HG03095 (cell line): Measurements from ENCODE around the gene WWC2.
"Not testable (repeated sequence)": the region's sequence is repeated elsewhere in the genome, so short reads cannot be mapped to it uniquely, and the experiment has no call there.

Experiments
- ATAC-seq: cut with Tn5 transposase; IDR thresholded peaks from one replicate; pipeline ENCODE4 v1.9.1; 2021; ENCODE audit warnings: moderate library complexity; ENCODE audit not compliant: unreplicated experiment

WWC2 gene

GRCh38 chr4:183326387-183326786 is 227.3 kb downstream of the WWC2 start:
- not testable (repeated sequence) for ATAC-seq

GRCh38 chr4:183326853-183327252 is 227.8 kb downstream of the WWC2 start:
- no peak for ATAC-seq

- no peak for ATAC-seq
These were observed 228.8 kb downstream of the WWC2 start for GRCh38 chr4:183327827-183328226.

GRCh38 chr4:183328832-183329231 is 229.8 kb downstream of the WWC2 start:
- no peak for ATAC-seq

GRCh38 chr4:183329244-183329643 is 230.2 kb downstream of the WWC2 start:
- ATAC-seq: no peak

- no peak for ATAC-seq
These were observed 231.1 kb downstream of the WWC2 start for GRCh38 chr4:183329954-183330742.

GRCh38 chr4:183330841-183331240 is 231.8 kb downstream of the WWC2 start:
- no peak for ATAC-seq

GRCh38 chr4:183332447-183332846 is 233.4 kb downstream of the WWC2 start:
- ATAC-seq: no peak

- no peak for ATAC-seq
These were observed 234.1 kb downstream of the WWC2 start for GRCh38 chr4:183333202-183333601.

GRCh38 chr4:183333983-183334382 is 234.9 kb downstream of the WWC2 start:
- ATAC-seq: no peak

GRCh38 chr4:183335369-183335940 is 236.4 kb downstream of the WWC2 start:
- ATAC-seq: no peak

- ATAC-seq: no peak
These were observed 238.3 kb downstream of the WWC2 start for GRCh38 chr4:183337349-183337748.

- no peak for ATAC-seq
These were observed 238.8 kb downstream of the WWC2 start for GRCh38 chr4:183337833-183338232.

- no peak for ATAC-seq
These were observed 243.8 kb downstream of the WWC2 start for GRCh38 chr4:183342541-183343533.

GRCh38 chr4:183343730-183344129 is 244.7 kb downstream of the WWC2 start:
- no peak for ATAC-seq

GRCh38 chr4:183344523-183345255 is 245.6 kb downstream of the WWC2 start:
- no peak for ATAC-seq

- ATAC-seq: no peak
These were observed 246.2 kb downstream of the WWC2 start for GRCh38 chr4:183345261-183345660.

- ATAC-seq: no peak
These were observed 248.1 kb downstream of the WWC2 start for GRCh38 chr4:183347146-183347545.

- no peak for ATAC-seq
These were observed 248.5 kb downstream of the WWC2 start for GRCh38 chr4:183347566-183347965.

- ATAC-seq: no peak
These were observed 249.1 kb downstream of the WWC2 start for GRCh38 chr4:183348136-183348535.
